GM10248 (cell line): ENCODE measurements around the gene FAM149B1.
A peak's percentile ranks its signal among the peaks of the same experiment; 100 is the strongest.

Source experiments
- CTCF ChIA-PET: fragments of 300-600 bp; sonication (Branson Sonifier 250); formaldehyde crosslinking; extraction: SDS; loops from one replicate; lab custom pipeline; 2021; ENCODE audit warnings: antibody characterized with exemption; lab: Yijun Ruan, JAX
- POLR2A ChIA-PET: fragments of 350-650 bp; sonication (Branson Sonifier 250); formaldehyde crosslinking; extraction: SDS; loops from one replicate; lab custom pipeline; 2020; ENCODE audit warnings: antibody characterized with exemption; lab: Yijun Ruan, JAX
- DNase-seq: peaks from one replicate; pipeline ENCODE4 v3.0.0; 2012; ENCODE audit errors: extremely low spot score
- TF ChIP-seq, protein P1 (sequence below): IDR thresholded peaks from 2 replicates; pipeline ENCODE4 v1.5.1; 2012; ENCODE audit warnings: mild to moderate bottlenecking, low read depth; ENCODE audit errors: extremely low read depth, missing control alignments, control extremely low read depth

FAM149B1 gene

DNA sequence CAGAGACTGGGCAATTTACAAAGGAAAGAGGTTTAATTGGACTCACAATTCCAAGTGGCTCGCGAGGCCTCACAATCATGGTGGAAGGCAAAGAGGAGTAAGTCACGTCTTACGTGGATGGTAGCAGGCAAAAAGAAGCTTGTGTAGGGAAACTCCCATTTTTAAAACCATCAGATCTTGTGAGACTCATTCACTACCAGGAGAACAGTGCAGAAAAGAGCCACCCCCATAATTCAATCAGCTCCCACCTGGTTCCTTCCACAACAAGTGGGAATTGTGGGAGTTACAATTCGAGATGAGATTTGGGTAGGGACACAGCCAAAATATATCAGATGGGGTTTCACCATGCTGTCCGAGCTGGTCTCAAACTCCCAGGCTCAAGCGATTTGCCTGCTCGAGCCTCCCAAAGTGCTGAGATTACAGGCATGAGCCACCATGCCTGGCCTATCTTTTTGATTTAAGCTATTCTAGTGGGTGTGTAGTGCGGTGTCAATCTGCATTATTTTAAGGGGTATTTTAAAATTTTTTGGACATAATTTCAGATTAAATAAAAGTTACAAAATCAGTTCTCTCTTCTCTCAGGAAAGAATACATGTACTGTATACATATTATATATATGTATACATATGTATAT is 93.6 kb downstream of the FAM149B1 start:
- POLR2A ChIA-PET, result no interaction called here

GRCh38 chr10:73262105-73262730 is 94.3 kb downstream of the FAM149B1 start:
- DNase-seq, result no peak
- TF ChIP-seq, protein P1, sequence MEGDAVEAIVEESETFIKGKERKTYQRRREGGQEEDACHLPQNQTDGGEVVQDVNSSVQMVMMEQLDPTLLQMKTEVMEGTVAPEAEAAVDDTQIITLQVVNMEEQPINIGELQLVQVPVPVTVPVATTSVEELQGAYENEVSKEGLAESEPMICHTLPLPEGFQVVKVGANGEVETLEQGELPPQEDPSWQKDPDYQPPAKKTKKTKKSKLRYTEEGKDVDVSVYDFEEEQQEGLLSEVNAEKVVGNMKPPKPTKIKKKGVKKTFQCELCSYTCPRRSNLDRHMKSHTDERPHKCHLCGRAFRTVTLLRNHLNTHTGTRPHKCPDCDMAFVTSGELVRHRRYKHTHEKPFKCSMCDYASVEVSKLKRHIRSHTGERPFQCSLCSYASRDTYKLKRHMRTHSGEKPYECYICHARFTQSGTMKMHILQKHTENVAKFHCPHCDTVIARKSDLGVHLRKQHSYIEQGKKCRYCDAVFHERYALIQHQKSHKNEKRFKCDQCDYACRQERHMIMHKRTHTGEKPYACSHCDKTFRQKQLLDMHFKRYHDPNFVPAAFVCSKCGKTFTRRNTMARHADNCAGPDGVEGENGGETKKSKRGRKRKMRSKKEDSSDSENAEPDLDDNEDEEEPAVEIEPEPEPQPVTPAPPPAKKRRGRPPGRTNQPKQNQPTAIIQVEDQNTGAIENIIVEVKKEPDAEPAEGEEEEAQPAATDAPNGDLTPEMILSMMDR, result no peak
- ChIA-PET CTCF (interaction anchor here (2.6 kb wide), 1 partner anchor 10 kb away, joined by 23 read pairs; the partner anchor contains the start of gene MRPS16), POLR2A (no interaction called here)

More for the DNA sequence above, 93.6 kb downstream of the FAM149B1 start:
- TF ChIP-seq, protein P1, result no peak
- no peak for DNase-seq
- CTCF ChIA-PET, result no interaction called here

DNA sequence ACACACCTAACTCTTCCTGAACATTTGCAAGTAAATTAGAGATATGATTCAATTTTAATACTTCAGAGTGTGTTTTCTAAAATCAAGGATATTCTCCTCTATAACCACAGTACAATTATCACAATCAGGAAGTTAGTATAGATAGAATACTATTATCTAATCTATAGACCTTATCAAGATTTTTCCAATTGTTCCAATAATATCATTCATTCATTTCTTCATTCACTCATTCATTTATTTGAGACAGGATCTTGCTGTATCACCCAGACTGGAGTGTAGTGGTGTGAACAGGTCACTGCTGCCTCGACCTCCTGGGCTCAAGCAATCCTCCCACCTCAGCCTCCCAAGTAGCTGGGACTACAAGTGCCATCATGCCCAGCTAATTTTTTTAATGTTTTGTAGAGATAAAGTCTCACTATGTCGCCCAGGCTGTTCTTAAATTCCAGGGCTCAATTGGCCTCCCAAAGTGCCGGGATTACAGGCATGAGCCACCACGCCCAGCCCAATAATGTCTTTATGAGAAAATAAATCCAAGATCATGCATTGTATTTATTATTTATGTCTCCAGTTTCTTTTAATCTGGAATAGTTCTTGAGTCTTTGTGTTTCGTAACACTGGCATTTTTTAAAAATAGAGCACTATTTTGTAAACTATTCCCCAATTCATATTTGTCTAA is 95.1 kb downstream of the FAM149B1 start:
- no peak for DNase-seq
- ChIA-PET CTCF (interaction anchor here (0.7 to 2.6 kb wide), 10 partner anchors 11 to 382 kb away, joined by 3 to 23 read pairs (median 4); partner anchors contain the start of genes MRPS16 and MSS51), POLR2A (no interaction called here)
- TF ChIP-seq, protein P1, result no peak

DNA sequence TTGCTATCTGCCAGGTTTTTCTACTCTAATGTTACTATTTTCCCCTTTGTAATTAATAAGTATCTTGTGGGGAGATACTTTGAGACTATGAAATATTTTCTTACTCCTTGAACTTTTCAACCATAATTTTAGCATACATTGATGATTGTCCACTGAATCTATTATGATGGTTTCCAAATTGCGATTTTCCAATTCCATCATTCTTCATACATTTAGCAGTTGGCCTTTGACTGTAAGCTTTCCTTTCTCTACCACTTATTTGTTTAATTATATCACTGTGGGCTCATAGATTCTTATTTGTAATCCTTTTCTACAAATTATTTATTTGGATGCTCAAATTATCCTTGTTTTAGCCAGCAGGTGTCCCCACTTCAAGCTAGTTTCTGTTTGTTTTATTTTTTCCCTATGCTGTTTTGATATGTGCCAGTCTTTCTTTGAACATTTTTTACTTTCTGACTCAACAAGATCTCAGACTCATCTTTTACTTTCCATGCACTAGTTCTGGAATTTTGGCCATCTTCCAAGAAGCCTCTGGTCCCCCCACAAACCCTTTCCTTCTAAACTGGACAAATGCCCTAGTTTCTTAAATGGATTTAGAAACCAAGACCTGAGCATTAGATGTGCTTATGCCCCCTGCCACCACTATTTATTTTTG is 95.9 kb downstream of the FAM149B1 start:
- POLR2A ChIA-PET, result interaction anchor here (1.0 kb wide), 2 partner anchors 16 to 149 kb away, joined by 3 to 4 read pairs; partner anchors contain the start of gene DNAJC9

DNA sequence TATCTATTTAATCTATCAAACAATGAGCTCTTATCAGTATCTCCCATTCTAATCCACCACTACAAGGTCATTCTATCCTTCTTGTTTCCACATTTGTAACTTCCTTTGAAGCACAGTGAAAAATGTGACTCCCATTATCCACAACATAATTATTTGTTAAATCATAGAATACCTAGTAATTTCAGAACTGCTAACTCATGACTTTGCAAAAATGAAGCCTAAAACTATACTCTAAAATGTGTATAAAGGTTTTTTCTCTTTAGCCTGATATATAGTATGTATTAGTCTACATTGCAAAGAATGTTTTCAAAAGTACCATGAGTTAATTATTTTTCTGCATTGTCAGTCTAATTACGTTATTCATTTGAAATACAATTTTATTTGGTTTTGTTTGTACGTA is 96.5 kb downstream of the FAM149B1 start:
- ChIA-PET CTCF (interaction anchor here (1.0 to 2.6 kb wide), 9 partner anchors 8 to 381 kb away, joined by 3 to 23 read pairs (median 5); partner anchors contain the start of genes MRPS16 and MSS51), POLR2A (interaction anchor here (1.0 kb wide), 2 partner anchors 17 to 149 kb away, joined by 3 to 4 read pairs; partner anchors contain the start of gene DNAJC9)
- TF ChIP-seq, protein P1, result no peak
- no peak for DNase-seq

More for the DNA sequence above, 95.9 kb downstream of the FAM149B1 start:
- TF ChIP-seq, protein P1, result peak; percentile 33
- CTCF ChIA-PET, result interaction anchor here (0.7 to 2.6 kb wide), 12 partner anchors 9 to 381 kb away, joined by 3 to 23 read pairs (median 4); partner anchors contain the start of genes MRPS16 and MSS51
- no peak for DNase-seq
